GM19324 (cell line): ENCODE results near the gene CHORDC1.
A peak's percentile ranks its signal among the peaks of the same experiment; 100 is the strongest.
"Not testable (repeated sequence)": the region's sequence is repeated elsewhere in the genome, so short reads cannot be mapped to it uniquely, and the experiment has no call there.

Source experiments
- ATAC-seq: cut with Tn5 transposase; IDR thresholded peaks from one replicate; pipeline ENCODE4 v1.9.1; 2021; ENCODE audit warnings: mild to moderate bottlenecking, moderate library complexity; ENCODE audit not compliant: unreplicated experiment, low FRiP score

CHORDC1 gene

DNA sequence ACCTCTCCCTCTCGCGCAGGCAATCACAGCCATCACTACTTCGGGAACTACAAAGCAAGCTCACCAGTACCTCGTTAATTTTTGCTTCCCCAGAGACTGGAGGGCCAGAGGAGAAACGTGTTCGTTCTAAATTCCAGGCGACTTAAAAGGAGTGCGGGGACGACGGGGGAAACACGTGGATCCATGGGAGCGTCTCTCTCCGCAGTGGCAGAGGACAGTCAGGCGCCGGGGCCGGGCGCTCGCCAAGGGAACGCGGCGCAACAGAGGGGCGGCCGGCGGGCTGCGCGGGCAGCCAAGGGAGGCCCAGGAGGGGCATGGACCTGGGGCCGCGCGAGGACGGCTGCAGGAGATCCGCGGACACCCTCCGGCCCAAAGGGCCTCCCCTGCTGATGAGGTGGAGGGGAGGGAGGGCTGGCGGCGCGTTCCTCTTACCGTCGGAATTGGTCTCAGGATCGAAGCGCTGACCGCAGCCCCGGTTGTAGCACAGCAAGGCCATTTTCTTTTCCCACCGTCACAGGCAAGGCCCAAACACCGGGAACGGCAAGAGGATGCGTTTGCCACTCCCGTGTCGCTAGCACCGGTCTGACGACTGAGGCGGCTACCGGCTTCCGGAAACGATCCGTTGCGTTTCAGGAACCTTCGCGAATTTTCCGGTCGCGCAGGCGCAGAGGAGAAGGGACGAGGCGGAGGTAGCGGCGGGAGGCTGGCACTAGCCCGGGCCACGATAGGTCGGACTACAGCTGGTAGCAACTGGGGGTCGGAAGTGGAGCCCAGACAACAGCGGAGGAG lies at the start of gene CHORDC1:
Gene CHORDC1 (minus strand): TSS at position 591 of the 789 bp plus-strand sequence. CDS start 95 bp downstream, at position 496.
- peak; percentile 96 for ATAC-seq

DNA sequence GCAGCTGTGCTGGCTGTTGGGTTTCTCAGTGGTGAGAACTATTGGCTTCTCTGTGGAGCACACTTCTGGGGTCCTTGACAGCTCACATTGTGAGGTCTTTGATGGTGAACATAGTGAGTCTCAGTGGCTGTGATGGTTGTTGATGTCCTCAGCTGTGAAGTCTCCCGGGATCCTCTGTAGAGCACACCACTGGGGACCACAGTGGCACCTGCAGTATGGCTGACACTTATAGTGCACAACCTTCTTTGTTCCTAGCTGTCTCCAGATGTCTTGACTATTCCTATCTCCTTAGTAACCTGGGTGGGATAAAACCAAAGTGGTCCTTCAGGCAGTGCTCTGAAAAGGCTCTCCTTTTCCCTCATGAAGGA lies 34.3 kb upstream of the CHORDC1 start:
- no peak for ATAC-seq

DNA sequence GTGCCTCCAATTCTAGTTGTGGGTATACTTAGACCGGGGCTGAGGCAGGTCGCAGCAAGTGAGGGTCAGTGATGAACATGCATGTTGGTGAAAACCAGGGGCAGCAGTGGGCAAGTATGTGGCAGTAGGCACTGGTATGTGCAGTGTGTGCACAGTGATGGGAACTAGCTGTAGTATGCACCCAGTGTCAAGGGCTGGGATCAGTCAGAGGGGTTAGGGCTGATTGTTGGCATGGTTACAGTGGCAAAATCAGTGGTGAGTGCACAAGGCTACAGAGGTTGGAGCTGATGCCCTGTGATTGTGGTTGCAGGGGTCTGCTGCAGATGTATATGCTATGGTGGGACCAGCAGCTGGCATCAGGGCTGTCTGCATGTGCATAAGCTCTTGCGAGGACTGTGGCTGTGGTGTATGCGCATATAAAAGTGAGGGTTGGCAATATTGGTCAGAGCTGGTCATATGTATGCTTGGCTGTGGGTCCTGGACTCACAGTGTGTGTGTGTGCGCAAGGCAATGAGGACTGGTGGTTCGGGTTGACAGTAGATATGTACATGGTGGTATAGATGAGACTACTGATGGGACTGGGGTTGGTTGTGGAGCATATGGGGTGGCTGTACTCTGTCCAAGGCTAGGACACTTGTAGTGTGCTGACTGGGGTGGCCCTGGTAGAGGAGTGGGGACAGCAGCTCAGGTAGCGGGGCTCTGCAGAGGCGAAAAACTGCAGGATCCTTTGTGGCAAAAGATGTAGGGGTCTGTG lies 33.7 kb upstream of the CHORDC1 start:
- no peak for ATAC-seq

DNA sequence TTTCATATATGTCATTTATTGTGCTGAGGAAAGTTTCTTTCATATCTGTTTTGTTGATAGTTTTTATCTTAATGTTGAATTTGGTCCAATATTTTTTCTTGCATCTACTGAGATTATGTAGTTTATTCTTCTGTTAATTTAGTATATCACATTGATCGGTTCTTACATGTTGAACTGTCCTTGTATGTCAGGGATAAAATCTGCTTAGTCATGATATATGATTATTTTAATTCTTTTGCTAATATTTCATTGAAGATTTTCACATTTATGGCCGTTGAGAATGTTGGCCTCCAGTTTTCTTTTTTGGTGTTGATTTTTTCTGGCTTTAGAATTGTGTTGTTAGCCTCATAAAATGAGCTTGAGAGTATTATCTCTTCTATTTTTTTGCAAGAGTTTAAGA lies 31.2 kb upstream of the CHORDC1 start:
- no peak for ATAC-seq

DNA sequence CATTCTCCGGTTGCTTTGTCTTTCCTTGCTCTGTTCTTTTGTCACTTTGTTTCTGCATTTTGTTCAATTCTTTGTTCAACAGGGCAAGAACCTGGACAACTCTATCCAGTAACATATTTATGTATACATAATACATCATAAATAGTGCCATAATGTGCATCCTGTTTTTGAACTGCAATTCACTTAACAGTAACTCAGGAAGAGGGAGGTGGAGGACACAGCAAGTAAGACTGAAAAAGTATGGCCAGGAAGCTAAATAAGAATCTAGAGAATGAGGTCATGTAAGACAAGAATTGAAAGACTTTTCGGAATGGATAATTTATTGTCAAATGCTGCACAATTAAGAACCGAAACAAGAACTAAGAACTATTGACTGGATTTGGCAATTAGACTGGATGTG lies 29.2 kb upstream of the CHORDC1 start:
- ATAC-seq = no peak

DNA sequence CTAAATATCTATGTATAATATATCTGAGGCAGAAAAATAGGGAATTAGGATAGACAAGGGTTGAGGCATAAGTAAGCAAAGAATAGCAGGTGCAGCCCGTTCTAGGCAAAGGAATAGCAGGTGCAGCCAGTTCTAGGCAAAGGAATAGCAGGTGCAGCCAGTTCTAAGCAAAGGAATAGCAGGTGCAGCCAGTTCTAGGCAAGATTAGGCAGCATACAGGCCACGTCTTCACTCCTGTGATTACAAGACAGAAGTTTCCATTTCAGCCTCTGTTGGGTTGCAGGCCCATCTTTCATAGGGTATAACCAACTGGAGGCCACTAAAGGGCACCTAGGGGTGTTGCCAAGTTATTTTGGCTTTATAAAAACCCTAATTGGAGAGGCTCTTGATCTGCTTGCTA lies 28.8 kb upstream of the CHORDC1 start:
- ATAC-seq = no peak

DNA sequence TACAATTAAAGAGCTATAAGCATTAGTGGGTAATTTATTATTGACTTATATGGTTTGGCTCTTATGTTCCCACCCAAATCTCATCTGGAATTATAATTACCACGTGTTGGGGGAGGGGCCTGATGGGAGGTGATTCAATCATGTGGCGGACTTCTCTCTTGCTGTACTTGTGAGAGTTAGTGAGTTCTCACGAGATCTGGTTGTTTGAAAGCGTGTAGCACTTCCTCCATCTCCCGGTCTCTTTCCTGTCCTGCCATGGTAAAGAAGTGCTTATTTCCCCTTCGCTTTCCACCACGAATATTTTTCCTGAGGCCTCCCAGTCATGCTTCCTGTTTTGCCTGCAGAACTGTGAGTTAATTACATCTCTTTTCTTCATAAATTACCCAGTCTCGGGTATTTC lies 28.1 kb upstream of the CHORDC1 start:
- no peak for ATAC-seq

DNA sequence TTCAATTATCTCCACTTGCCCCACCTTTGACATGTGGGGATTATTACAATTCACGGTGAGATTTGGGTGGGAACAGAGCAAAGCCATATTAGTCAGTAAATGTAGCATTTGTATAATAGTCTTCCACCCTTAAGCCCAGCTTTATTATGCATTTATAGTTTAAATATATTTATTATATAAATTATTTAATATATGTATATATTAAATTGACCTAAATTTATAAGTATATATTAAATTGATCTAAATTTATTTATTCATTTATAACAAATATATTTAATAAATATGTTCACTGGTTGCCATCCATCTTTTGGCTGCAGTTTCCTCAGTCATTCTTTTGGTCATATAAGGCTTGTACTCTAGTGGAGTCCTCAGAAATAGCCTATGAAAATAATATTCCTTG lies 23.6 kb upstream of the CHORDC1 start:
- ATAC-seq = no peak

DNA sequence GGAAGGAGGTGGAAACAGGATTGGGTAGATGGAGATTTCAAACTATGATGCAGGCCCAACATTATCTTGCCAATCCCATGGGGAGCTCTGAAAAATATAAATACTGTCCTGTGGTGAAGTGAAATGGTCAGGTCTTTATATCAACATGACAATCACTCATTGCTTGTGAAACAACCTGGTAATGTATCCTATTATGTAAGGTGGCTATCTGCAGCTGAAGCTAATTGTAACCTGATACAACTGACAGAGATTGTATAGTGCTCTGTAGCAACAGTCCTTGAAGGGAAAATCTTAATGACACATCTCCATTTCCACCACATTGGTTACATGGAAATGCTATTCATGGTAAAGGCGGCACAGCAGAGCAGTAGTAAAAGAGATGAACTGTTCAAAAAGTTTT lies 20.7 kb upstream of the CHORDC1 start:
- ATAC-seq = no peak

DNA sequence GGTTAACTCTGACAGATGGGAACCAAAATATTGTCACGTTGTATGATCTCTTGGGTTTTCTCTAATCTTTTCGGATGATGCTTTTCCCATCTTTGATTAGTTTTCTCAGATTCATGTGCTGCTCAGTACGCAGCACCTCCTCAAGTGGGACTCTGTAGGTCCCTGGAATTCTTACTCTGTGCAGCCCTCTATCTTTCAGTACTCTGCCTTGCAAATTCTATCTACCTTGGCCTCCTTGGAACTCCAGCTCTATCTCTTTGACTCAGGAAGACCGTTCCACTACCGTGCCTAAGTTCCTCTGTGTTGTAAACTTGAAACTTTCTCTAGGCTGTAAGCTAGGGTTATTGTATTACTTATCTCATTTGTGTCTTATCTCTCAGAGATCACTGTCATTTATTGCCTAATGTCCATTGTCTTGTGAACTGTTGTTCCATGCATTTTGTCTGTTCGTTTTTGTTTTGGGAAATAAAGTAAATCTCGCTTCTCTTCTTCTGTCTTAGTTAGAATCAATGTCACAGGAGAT lies 20.1 kb upstream of the CHORDC1 start:
- ATAC-seq = no peak

DNA sequence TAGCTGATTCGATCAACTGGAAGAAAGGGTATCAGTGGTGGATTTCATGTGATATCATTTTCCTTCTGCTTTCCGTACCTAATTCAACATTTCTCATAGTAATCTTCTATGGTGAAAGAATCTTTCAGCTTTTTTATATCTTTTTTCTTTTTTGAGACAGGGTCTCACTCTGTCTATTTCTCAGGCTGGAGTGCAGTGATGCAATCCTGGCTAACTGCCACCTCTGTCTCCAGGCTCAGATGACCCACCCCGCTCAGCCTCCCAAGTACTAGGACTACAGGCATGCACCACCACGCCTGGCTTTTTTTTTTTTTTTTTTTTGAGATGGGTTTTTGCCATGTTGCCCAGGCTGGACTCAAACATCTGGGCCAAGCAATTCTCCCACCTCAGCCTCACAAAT lies 18.6 kb upstream of the CHORDC1 start:
- ATAC-seq = no peak

DNA sequence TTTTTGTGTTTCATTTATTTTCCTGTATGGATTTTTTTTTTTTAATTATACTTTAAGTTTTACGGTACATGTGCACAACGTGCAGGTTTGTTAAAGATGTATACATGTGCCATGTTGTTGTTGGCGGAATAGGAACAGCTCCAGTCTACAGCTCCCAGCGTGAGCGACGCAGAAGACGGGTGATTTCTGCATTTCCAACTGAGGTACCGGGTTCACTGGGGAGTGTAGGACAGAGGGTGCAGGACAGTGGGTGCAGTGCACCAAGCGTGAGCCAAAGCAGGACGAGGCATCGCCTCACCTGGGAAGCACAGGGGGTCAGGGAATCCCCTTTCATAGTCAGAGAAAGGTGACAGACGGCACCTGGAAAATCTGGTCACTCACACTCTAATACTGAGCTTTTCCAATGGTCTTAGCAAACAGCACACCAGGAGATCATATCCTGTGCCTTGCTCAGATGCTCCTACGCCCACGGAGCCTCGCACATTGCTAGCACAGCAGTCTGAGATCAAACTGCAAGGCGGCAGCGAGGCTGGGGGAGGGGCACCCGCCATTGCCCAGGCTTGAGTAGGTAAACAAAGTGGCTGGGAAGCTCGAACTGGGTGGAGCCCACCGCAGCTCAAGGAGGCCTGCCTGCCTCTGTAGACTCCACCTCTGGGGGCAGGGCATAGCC lies 17.3 kb upstream of the CHORDC1 start:
- ATAC-seq = not testable (repeated sequence)

DNA sequence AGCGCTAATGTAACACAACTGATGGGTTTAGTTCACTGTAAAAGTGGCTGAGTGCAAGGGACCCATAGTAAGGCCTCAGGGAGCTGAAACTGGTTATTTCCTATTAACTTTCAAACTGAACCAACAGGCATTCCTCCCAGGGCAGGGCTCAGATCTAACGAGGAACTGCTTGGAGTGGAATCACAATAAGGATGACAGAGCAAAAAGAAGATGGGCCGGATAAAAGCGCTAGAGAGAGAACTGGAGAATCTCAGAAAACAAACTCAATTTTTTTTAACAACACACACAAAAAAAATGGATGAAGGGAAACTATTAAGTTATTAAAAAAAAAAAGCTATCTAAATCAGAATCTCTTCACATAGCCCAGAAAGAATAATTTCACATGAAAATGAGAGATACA lies 14.2 kb upstream of the CHORDC1 start:
- no peak for ATAC-seq

DNA sequence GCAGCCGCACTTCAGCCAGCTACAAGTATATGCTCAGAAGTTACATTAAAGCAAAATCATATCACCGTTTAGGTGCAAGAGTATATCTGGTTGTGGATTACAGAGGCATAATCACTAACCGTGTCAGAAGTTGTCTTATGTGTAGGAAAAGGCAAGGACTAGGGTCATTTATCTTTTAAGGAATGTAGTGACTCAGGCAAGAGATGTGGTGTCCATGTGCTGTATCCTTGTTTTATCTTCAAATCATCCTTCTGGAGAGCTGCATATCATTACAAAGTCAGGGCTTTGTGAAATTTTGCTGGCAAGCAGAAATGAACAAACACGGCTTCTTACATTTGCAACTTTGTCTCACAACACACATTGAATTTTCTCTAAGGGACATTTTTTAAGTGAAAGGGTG lies 12.7 kb upstream of the CHORDC1 start:
- no peak for ATAC-seq

DNA sequence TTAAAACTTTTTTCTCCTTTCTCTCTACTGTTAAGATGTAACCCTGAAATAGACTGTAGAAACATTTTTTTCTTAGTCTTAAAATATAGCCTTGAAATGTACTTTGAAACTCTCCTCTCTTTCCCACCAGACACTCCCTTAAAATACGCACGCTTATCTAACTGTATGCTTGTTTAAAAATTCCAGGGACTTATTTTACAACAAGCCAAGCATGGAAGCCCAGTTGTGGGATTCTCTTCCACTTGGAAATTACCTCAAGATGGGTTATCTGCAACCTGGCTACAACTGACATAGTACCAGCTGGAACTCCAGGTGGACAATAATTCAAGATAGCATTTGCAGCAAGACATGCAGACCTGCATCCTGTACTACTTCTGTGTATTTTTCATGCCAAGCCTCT lies 12.1 kb upstream of the CHORDC1 start:
- no peak for ATAC-seq

DNA sequence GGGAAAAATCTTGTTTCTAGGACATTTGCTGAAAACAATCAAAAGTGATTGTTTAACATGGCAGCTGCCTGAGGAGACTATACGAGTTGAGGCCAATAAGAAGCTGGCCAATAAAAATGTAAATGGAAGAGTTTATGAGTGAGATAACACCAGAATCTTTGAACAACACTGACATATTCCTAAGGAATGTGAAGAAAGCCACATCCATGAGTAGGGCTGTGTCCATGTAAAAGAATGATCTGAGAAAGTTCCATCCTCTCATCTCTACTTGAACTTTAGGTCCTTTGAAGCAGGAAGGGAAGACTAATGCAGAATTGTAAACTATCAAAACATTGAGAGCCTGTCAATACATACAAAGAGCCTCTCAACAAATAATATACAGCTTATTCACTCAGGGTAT lies 6.9 kb upstream of the CHORDC1 start:
- ATAC-seq = no peak

DNA sequence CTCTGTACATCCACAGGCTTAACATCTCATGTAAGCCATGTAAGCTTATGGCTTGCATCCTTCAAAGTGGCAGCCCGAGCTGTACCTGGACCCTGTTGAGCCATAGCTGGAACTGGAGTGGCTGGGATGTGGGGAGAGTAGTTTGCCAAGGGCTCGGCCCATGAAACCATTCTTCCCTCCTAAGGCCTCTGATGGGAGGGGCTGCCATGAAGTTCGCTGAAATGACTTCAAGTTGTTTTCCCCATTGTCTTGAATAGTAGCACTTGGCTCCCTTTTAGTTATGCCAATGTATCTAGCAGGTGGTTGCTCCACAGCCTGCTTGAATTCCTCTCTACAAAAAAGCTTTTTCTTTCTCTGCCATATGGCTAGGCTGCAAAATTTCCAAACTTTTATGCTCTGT lies 5.2 kb upstream of the CHORDC1 start:
- no peak for ATAC-seq

DNA sequence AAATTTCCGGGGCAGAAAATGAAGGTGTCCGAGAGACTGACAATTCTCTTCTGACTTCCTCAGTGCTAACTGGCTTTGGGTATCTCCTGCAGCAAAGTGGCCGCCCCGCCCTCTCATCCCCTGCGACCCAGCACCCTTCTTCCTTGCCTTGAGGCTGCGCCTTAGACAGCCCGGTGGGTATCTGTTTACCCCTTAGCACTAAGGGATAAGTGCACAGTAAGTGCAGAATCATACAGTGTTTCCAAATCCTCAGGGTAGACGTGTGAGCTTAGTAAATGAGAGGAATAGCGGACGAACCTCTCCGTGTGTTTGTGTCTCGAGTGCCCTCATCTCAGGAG lies 368 bp upstream of the CHORDC1 start:
- peak; percentile 54 for ATAC-seq

DNA sequence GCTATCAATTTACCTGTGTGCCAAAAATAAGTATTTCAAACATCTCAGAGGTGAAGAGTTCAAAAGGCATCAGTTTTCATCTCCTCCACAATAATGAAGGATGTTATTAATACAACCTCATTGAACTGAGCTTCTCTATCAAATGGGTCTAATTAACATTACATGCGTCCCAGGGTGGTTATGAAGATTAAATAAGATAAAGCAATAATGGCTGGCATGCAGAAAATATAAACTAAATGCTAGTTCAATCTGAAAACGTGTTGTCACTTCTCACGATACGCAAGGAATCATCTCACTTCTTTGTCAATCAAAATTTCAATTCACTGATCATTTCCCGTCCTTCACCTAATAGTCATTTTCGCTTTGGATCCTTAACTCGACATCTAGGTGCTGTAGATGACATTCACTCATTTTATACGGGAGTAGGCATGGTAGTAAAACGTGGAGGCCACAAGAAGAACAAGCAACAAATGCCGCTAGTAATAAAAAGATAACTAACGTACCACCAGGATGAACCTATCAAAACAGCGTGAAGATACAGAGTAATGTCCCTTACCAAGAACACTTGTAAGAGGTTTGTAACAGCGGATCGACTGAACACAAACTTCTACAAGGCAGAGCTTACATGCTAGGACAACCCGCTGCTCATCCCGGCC lies 918 bp downstream of the CHORDC1 start:
- ATAC-seq = no peak

DNA sequence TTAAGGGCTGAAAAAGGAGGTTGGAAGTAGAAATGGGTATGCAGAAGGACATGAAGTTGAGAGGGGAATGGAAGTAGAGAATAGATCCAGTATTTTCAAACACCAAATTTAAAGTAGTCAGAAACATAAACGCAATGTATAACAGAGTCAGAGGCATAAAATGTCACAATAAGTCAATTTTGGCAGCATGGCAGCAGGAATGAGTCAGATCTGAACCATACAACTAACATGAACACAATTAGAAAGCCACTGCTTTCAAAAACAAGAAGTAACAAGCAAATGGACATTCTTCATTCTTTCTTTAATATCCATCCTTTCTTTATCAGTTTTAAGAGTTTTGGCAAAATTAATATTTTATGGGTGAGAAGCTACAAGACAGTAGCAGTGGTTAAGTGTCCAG lies 2.5 kb downstream of the CHORDC1 start:
- no peak for ATAC-seq

DNA sequence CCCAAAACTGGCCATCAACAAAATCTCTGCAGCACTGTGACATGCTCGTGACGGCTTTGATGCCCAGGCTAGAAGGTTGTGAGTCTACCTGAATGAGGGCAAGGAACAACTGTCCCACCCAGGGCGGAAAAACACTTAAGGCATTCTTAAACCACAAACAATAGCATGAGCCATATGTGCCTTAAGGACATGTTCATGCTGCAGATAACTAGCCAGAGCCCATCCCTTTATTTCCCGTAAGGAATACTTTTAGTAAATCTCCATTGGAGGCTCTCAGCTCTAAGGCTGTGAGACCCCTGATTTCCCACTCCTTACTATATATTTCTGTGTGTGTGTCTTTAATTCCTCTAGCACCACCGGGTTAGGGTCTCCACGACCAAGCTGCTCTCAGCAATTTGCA lies 3.4 kb downstream of the CHORDC1 start:
- no peak for ATAC-seq
